GM12878 (cell line): ENCODE data around the gene AHNAK. TPM values are rescaled to one million over a fixed set of nuclear protein-coding genes. Genes with fewer than 3 reads are reported as not detected.

Source experiments
- ATAC-seq: fragments of 200-7000 bp; cut with Tn5 transposase; 3 replicates; pipeline ENCODE4 v1.9.1; 2020; ENCODE audit warnings: mild to moderate bottlenecking, moderate library complexity
- BruUV-seq: library from RNA; stranded (reverse); fragments of 400-500 nt; replicated peaks from 2 replicates; lab custom pipeline; 2021; lab: Mats Ljungman, UMichigan
- CTCF ChIA-PET: fragments of 300-600 bp; sonication (Branson Sonifier 250); formaldehyde crosslinking; extraction: SDS; loops from one replicate; lab custom pipeline; 2021; ENCODE audit warnings: inconsistent platforms; lab: Yijun Ruan, JAX
- POLR2A ChIA-PET: fragments of 350-600 bp; formaldehyde crosslinking; extraction: SDS; loops from one replicate; lab custom pipeline; 2021; ENCODE audit warnings: inconsistent platforms; lab: Charles Lee
- RAD21 ChIA-PET: fragments of 300-600 bp; sonication (Branson Sonifier 250); formaldehyde crosslinking; loops from one replicate; lab custom pipeline; 2023; ENCODE audit warnings: antibody characterized with exemption; ENCODE audit not compliant: unreplicated experiment; lab: Charles Lee
- SMC1A ChIA-PET: fragments of 300-600 bp; sonication (Branson Sonifier 250); formaldehyde crosslinking; loops from one replicate; lab custom pipeline; 2023; ENCODE audit not compliant: unreplicated experiment, uncharacterized antibody; lab: Charles Lee
- DNase-seq: peaks from one replicate; pipeline ENCODE4 v3.0.0-alpha.2; 2011; ENCODE audit warnings: low read depth, low spot score
- FAIRE-seq: peaks from 3 replicates; lab custom pipeline; 2011; peaks lifted over from hg19 to GRCh38; lab: Jason Lieb, UNC
- H2AFZ ChIP-seq: 2 replicates; pipeline ENCODE4 v1.6.0; 2011; ENCODE audit warnings: low read depth, low read length, control low read depth; ENCODE audit not compliant: control insufficient read depth
- H3K27ac ChIP-seq: 2 replicates; pipeline ENCODE4 v1.5.1; 2011; ENCODE audit warnings: control low read depth; ENCODE audit not compliant: control insufficient read depth, insufficient read depth
- H3K27me3 ChIP-seq, 2 experiments: replicated peaks in 1 of 2; 2 replicates each; pipeline versions ENCODE4 v1.6.0 to v1.6.1; 2011; ENCODE audit warnings: low read length in 1 of 2; ENCODE audit not compliant: control insufficient read depth in 2 of 2, insufficient read depth in 2 of 2
- H3K36me3 ChIP-seq, 2 experiments: 2 replicates each; pipeline ENCODE4 v1.5.1; 2011; ENCODE audit warnings: low read length in 1 of 2; ENCODE audit not compliant: control insufficient read depth in 2 of 2, insufficient read depth in 2 of 2
- H3K4me1 ChIP-seq: 2 replicates; pipeline ENCODE4 v1.6.1; 2011; ENCODE audit warnings: mild to moderate bottlenecking, low read length, moderate library complexity, mixed read lengths; ENCODE audit not compliant: control insufficient read depth, insufficient read depth
- H3K4me2 ChIP-seq: 2 replicates; pipeline ENCODE4 v1.6.0; 2011; ENCODE audit warnings: control low read depth; ENCODE audit not compliant: control insufficient read depth, insufficient read depth
- H3K4me3 ChIP-seq: fragments of 200-600 bp; sonication (generic); 2 replicates; pipeline ENCODE4 v1.5.1; 2016
- H3K79me2 ChIP-seq: 2 replicates; pipeline ENCODE4 v1.6.0; 2011; ENCODE audit warnings: low read length; ENCODE audit not compliant: control insufficient read depth, insufficient read depth
- H3K9ac ChIP-seq: 2 replicates; pipeline ENCODE4 v1.8.0; 2011; ENCODE audit warnings: low read length, control low read depth, mixed read lengths; ENCODE audit not compliant: control insufficient read depth, insufficient read depth
- H3K9me3 ChIP-seq: replicated peaks from 3 replicates; pipeline ENCODE4 v1.5.1; 2011; ENCODE audit warnings: mild to moderate bottlenecking, low read length; ENCODE audit not compliant: control insufficient read depth, insufficient read depth
- H4K20me1 ChIP-seq: 2 replicates; pipeline ENCODE4 v1.6.0; 2011; ENCODE audit not compliant: control insufficient read depth, insufficient read depth
- BCL11A ChIP-seq: IDR thresholded peaks from 2 replicates; pipeline ENCODE4 v1.6.1; 2011; ENCODE audit warnings: low read depth, low read length
- CBX5 ChIP-seq: sonication (generic); IDR thresholded peaks from 2 replicates; pipeline ENCODE4 v1.6.1; 2016; ENCODE audit warnings: low read depth, moderate library complexity, mild to moderate bottlenecking, inconsistent platforms
- CTCF ChIP-seq, 3 experiments: IDR thresholded peaks in 2 of 3; conservative IDR thresholded peaks in 1 of 3; 2 replicates each; pipeline ENCODE4 v1.5.1; 2011; ENCODE audit warnings: low read depth in 3 of 3, low read length in 3 of 3, mild to moderate bottlenecking in 3 of 3, control low read depth in 2 of 3, moderate library complexity in 2 of 3, inconsistent platforms in 1 of 3, mixed read lengths in 1 of 3; ENCODE audit not compliant: control insufficient read depth in 2 of 3, insufficient read depth in 1 of 3; ENCODE audit errors: extremely low read depth in 1 of 3
- JUND ChIP-seq: IDR thresholded peaks from 2 replicates; pipeline ENCODE4 v1.6.1; 2012; ENCODE audit warnings: low read depth, mild to moderate bottlenecking, low read length, improper control_type of control experiment, moderate library complexity
- NFIC ChIP-seq: IDR thresholded peaks from 2 replicates; pipeline ENCODE4 v1.6.1; 2012; ENCODE audit warnings: low read depth, mild to moderate bottlenecking, inconsistent platforms, low read length, moderate library complexity
- NR2F1 ChIP-seq: fragments of 450-650 bp; conservative IDR thresholded peaks from 2 replicates; pipeline ENCODE4 v1.6.1; 2017; ENCODE audit warnings: mild to moderate bottlenecking
- PAX8 ChIP-seq: fragments of 450-650 bp; IDR thresholded peaks from 2 replicates; pipeline ENCODE4 v1.6.1; 2017; ENCODE audit warnings: mild to moderate bottlenecking, moderate library complexity
- SUZ12 ChIP-seq: fragments of 200-600 bp; sonication (generic); IDR thresholded peaks from one replicate; pipeline ENCODE4 v1.6.1; 2018; ENCODE audit warnings: antibody characterized with exemption, mild to moderate bottlenecking; ENCODE audit not compliant: unreplicated experiment
- WRNIP1 ChIP-seq: IDR thresholded peaks from 2 replicates; pipeline ENCODE4 v1.6.1; 2011; ENCODE audit warnings: low read depth, low read length, improper control_type of control experiment, borderline replicate concordance
- WGBS: methylation state at CpG from one replicate; pipeline ENCODE4 v1.1.6; 2016; ENCODE audit warnings: low lambda C conversion rate; ENCODE audit not compliant: insufficient replicate concordance, insufficient coverage; ENCODE audit errors: missing lambda C conversion rate; 5-methylcytosine and 5-hydroxymethylcytosine counted together
- in situ Hi-C: fragments of 300-500 bp; cut with MboI; formaldehyde crosslinking; loops from 9 replicates; pipeline ENCODE4 v1.14.3; 2018; ENCODE audit warnings: mixed read lengths
- intact Hi-C: fragments of 100-400 bp; cut with micrococcal nuclease; formaldehyde crosslinking; loops from one replicate; pipeline ENCODE4 v1.14.2; 2022; ENCODE audit not compliant: unreplicated experiment
- polyA plus RNA-seq, 11 experiments: library from polyadenylated mRNA; depleted of rRNA in 4 of 11; unstranded in 6 of 11; stranded (reverse) in 5 of 11; fragments of >200 nt; fragmentation: Nextera tagmentation in 4 of 11; fragmentation: Illumina TruSeq in 1 of 11; extraction: Ambion mirVana in 4 of 11; extraction: Trizol in 1 of 11; gene quantifications; 1 replicate in 1 of 11; 2 replicates in 10 of 11; pipeline versions ENCODE4 v1.2.1 to v1.2.3, GENCODE V29; 2011 to 2016; ENCODE audit warnings: inconsistent platforms in 2 of 11, missing spikeins in 2 of 11, low read depth in 1 of 11
- total RNA-seq, 4 experiments: library from RNA; depleted of rRNA in 3 of 4; stranded (reverse); fragments of >200 nt in 3 of 4; fragmentation: Illumina TruSeq in 1 of 4; extraction: Trizol in 1 of 4; gene quantifications; 2 replicates each; pipeline versions ENCODE4 v1.2.1 to v1.2.3, GENCODE V29; 2013 to 2021
- TF ChIP-seq, protein P1 (sequence below): fragments of 450-650 bp; IDR thresholded peaks from 2 replicates; pipeline ENCODE4 v1.6.1; 2017; ENCODE audit warnings: mild to moderate bottlenecking, moderate library complexity
- TF ChIP-seq, protein P2 (sequence below): fragments of 450-650 bp; IDR thresholded peaks from 2 replicates; pipeline ENCODE4 v1.6.1; 2017; ENCODE audit warnings: mild to moderate bottlenecking, low read depth, inconsistent platforms; ENCODE audit not compliant: poor library complexity, severe bottlenecking

AHNAK gene
- total and polyA plus RNA-seq, 10 of the 15 experiments (the other 5 are each of a cell fraction or from before 2014, with no cell fraction given): 0.76 to 90.3 (median 19.4) TPM

DNA sequence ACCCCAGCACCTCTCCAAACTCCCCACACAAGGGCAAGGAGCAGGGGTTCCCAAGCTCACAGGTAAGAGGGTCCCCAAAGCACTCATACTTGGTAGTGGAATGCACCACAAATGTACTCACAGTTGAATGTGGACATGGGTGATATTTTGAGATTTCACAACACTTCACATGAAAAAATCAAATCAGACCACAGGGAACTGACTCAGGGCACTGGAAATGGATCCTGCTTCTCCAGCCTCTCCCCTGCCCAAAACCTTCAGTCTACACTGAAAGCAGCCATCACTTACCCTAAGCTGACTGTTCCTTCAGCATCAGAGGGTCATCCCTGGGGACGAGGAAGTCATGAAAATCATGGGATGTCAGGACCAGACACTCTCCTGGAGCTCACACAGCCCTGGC is 87.5 kb downstream of the AHNAK start:
- ATAC-seq (no peak), FAIRE-seq (no peak), DNase-seq (no peak)
- Histone ChIP-seq H3K4me1 (0 out of 2 replicates have a peak, but pooled peaks cover 1% of the 10 kb centered on the region), H3K9me3 (no peaks in the 10 kb centered on the region), H4K20me1 (no peaks in the 10 kb centered on the region), H3K27ac (no peak overlapping the region), H3K36me3 (no peaks in the 10 kb centered on the region), H3K9ac (no peak overlapping the region), H3K79me2 (no peaks in the 10 kb centered on the region), H3K4me2 (no peak overlapping the region), H3K27me3 (no peaks in the 10 kb centered on the region), H2AFZ (no peak overlapping the region)
- 0% methylated on average over 1 of the region's 1 CpG for WGBS
- ChIA-PET POLR2A (no interaction called here), RAD21 (interaction anchor here (1.3 to 1.4 kb wide), 2 partner anchors 34 to 102 kb away, joined by 3 to 5 read pairs; no protein-coding TSS in a partner anchor), CTCF (interaction anchor here (0.6 to 1.9 kb wide), 7 partner anchors 9 to 681 kb away, joined by 3 to 7 read pairs (median 4); no protein-coding TSS in a partner anchor), SMC1A (interaction anchor here (0.8 to 2.0 kb wide), 3 partner anchors 14 to 163 kb away, joined by 3 to 7 read pairs (median 4); partner anchors contain the start of gene B3GAT3)
- in situ Hi-C loops: no loop called here
- BruUV-seq: no TSS peak
- TF ChIP-seq CTCF (IDR thresholded peaks at IDR 0.05 in 2 of 3, conservative IDR thresholded peaks at IDR 0.05 in 1 of 3; ENCODE audit: control insufficient read depth in 2 of 3, extremely low read depth in 1 of 3, insufficient read depth in 1 of 3, low read depth in 3 of 3, low read length in 3 of 3): no peak
- no peak for TF ChIP-seq JUND
- TF ChIP-seq CBX5: no peak
- TF ChIP-seq SUZ12: no peak
- no peak for TF ChIP-seq BCL11A
- TF ChIP-seq, protein P1, sequence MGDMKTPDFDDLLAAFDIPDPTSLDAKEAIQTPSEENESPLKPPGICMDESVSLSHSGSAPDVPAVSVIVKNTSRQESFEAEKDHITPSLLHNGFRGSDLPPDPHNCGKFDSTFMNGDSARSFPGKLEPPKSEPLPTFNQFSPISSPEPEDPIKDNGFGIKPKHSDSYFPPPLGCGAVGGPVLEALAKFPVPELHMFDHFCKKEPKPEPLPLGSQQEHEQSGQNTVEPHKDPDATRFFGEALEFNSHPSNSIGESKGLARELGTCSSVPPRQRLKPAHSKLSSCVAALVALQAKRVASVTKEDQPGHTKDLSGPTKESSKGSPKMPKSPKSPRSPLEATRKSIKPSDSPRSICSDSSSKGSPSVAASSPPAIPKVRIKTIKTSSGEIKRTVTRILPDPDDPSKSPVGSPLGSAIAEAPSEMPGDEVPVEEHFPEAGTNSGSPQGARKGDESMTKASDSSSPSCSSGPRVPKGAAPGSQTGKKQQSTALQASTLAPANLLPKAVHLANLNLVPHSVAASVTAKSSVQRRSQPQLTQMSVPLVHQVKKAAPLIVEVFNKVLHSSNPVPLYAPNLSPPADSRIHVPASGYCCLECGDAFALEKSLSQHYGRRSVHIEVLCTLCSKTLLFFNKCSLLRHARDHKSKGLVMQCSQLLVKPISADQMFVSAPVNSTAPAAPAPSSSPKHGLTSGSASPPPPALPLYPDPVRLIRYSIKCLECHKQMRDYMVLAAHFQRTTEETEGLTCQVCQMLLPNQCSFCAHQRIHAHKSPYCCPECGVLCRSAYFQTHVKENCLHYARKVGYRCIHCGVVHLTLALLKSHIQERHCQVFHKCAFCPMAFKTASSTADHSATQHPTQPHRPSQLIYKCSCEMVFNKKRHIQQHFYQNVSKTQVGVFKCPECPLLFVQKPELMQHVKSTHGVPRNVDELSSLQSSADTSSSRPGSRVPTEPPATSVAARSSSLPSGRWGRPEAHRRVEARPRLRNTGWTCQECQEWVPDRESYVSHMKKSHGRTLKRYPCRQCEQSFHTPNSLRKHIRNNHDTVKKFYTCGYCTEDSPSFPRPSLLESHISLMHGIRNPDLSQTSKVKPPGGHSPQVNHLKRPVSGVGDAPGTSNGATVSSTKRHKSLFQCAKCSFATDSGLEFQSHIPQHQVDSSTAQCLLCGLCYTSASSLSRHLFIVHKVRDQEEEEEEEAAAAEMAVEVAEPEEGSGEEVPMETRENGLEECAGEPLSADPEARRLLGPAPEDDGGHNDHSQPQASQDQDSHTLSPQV: no peak
- TF ChIP-seq NFIC: no peak
- TF ChIP-seq, protein P2, sequence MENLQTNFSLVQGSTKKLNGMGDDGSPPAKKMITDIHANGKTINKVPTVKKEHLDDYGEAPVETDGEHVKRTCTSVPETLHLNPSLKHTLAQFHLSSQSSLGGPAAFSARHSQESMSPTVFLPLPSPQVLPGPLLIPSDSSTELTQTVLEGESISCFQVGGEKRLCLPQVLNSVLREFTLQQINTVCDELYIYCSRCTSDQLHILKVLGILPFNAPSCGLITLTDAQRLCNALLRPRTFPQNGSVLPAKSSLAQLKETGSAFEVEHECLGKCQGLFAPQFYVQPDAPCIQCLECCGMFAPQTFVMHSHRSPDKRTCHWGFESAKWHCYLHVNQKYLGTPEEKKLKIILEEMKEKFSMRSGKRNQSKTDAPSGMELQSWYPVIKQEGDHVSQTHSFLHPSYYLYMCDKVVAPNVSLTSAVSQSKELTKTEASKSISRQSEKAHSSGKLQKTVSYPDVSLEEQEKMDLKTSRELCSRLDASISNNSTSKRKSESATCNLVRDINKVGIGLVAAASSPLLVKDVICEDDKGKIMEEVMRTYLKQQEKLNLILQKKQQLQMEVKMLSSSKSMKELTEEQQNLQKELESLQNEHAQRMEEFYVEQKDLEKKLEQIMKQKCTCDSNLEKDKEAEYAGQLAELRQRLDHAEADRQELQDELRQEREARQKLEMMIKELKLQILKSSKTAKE: no peak
- TF ChIP-seq NR2F1: no peak
- TF ChIP-seq WRNIP1: no peak
- TF ChIP-seq PAX8: no peak
- TF ChIP-seq, all 136 proteins: peak for 0
- H3K4me3 ChIP-seq: no peak overlapping the region
- intact Hi-C loops: no loop called here
